Inferior parietal cortex (tissue), 1 donor: Measurements from ENCODE around the gene HSPA6.
"Not testable (repeated sequence)": the region's sequence is repeated elsewhere in the genome, so short reads cannot be mapped to it uniquely, and the experiment has no call there.

Experiments used
- DNase-seq: peaks from one replicate; pipeline ENCODE4 v3.0.0-alpha.2; 2016; ENCODE audit errors: extremely low spot score

Gene HSPA6

DNA sequence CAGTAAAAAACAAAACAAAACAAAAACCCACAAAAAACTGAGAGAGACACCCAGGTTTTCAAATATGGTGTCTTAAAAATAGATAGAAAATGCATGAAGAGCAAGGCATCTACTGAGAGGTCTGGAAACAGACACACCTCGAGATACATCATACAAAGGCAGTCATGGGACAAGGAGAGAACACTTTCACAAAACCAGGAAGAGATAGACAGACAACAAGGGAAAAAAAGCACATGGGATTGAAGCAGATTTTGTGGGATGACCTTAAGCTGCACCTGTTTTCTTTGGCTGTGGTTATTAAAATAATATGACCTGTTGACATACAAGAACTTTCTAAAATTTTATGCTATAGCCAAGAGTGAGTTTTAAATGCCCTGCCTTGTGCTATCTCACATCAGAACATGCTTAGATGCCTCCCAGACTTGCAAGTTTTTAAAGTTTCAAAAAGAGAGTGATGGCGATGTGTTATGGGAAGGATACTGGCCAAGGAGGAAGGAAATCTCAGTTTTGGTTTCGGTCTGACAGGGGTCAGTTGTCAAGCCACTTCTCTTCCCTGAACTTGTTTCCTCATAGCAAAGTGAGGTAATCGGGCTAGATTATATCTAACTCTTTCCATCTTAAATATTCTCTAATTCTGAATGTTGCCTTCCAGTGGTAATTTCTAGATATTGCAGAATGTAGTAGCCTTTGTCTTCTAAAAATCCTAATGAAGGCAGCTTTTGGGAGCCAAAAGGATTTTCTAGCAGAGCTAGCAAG, 36.8 kb downstream of the HSPA6 start:
- peak; percentile 38 for DNase-seq

DNA sequence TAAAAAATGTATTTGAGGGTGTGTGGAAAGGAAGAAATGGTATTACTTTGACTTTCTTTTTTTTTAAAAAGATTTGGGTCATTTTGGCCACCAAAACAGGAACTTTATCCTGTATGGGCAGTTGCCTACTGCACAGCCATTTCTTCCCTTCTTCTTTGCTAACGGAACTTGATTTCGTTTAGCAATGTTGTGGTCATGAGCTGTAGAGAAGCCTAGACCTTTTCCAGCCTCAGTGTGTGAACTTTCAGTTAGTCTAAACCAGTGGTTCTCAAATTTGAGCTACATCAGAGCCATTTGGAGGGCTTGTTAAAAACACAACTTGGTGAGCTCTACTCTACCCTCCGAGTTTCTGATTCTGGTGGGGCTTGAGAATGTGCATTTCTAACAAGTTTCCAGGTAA, 38.1 kb downstream of the HSPA6 start:
- DNase-seq: not testable (repeated sequence)

DNA sequence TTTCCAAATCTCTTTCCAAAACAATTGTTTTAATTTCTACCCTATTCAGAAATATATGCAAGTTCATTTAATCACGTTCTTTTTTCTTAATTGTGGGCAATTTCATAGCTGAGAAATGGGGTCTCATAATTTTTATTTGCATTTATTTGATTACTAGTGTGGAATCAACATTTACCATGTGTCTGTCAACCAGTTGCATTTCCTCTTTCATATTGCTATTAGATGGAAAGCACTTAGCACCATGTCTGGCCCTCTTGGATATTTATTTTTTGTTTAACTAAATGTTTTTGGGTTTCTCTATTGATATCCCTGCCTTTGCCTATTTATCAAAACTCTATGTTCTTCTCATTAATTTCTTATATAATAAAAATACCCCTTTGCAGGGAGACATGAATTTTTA, 39.2 kb downstream of the HSPA6 start:
- DNase-seq: not testable (repeated sequence)

DNA sequence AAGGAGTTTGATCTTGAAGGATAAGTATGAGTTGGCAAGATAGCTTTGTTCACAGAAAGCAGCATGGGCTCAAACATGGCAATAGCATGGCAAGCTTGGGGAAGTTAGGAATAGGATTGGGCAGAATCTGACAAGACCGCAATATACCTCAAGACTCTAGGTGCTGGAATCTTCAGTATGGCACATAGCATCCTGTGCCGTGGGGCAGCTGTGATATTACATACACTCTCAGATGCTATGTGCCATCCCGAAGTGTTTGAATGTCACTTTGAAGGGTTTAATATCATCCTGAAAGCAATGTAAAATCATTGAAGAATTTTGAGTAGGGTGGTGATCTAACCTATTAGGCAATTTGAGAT, 42.2 kb downstream of the HSPA6 start:
- not testable (repeated sequence) for DNase-seq

DNA sequence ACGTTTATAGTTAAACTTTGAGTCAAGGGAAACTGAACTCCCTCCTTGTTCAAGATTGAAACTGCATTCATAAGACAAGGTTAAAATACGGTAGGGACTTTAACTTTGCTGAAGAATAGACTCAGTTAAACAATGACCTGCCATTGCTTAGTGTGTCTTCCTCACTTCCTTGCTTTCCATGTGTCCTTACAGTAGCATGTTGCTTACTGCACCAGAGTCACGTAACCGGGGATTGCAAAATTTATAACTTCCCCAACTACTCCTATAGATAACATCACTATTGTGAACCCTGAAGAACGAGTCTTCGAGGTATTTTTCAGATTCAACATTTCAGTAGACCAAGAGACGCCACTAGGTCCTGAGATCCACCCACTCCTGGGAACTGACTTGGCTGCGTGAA, 47.4 kb downstream of the HSPA6 start:
- not testable (repeated sequence) for DNase-seq
